NCI-H774 (cell line): ENCODE measurements around the gene ADAMTSL1.
"Not testable (repeated sequence)": the region's sequence is repeated elsewhere in the genome, so short reads cannot be mapped to it uniquely, and the experiment has no call there.

Experiments used
- DNase-seq: peaks from one replicate; lab custom pipeline; 2025; lab: John Stamatoyannopoulos, UW

Gene ADAMTSL1

DNA sequence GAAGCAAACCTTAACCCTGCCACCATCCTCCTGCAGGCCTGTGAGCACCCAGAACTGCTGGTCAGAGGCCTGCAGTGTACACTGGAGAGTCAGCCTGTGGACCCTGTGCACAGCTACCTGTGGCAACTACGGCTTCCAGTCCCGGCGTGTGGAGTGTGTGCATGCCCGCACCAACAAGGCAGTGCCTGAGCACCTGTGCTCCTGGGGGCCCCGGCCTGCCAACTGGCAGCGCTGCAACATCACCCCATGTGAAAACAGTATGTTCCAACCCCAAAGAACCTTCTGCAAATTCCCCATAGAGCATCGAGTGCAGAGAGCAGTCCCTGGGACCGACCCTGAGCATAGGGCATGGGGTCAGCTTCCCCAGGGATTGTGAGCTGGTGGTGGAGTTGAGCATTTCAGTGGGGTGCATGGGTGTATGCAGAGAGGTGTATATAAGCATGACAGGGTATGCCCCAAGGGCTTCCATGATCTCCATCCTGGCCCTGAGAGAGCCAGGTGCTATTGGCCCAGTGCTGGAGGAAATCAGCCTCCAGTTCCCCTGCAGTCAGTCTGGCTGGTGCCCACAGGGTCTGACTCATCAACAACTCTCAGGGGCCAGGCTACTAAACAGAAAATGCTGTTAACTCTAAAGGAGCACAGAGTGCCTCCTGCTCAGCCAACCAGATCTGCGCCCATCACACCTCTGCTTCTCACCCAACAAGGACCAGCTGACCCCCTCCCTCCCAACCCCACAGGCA lies 432.9 kb downstream of the ADAMTSL1 start:
- no peak for DNase-seq

- DNase-seq: no peak
Observed at GRCh38 chr9:18907927-18908625, 434.1 kb downstream of the ADAMTSL1 start.

GRCh38 chr9:18909140-18910018 lies 435.4 kb downstream of the ADAMTSL1 start:
- DNase-seq: no peak

- no peak for DNase-seq
Observed at GRCh38 chr9:18910435-18910834, 436.5 kb downstream of the ADAMTSL1 start.

DNA sequence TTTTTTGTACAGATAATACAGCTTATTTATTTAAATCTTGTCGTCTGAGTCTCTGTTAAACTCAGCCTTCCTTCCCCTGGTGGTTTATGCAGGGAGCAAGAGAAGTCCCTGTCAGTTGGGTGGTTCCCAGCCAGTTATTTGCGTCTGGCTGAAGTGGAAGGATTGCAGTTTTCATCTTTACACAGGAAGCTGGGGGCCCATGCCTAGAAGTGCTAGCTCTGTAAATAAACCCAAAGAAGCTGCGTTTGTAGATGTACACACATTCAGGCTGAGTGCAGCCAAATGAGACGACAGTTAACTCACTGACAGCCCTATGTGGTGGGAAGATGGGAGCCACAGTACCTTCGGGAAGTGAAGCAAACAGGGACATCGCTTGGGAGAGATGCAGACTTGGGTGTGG lies 437.0 kb downstream of the ADAMTSL1 start:
- DNase-seq: peak; percentile 45

- DNase-seq: no peak
Observed at GRCh38 chr9:18911714-18912342, 437.9 kb downstream of the ADAMTSL1 start.

- no peak for DNase-seq
Observed at GRCh38 chr9:18920141-18921084, 446.5 kb downstream of the ADAMTSL1 start.

DNA sequence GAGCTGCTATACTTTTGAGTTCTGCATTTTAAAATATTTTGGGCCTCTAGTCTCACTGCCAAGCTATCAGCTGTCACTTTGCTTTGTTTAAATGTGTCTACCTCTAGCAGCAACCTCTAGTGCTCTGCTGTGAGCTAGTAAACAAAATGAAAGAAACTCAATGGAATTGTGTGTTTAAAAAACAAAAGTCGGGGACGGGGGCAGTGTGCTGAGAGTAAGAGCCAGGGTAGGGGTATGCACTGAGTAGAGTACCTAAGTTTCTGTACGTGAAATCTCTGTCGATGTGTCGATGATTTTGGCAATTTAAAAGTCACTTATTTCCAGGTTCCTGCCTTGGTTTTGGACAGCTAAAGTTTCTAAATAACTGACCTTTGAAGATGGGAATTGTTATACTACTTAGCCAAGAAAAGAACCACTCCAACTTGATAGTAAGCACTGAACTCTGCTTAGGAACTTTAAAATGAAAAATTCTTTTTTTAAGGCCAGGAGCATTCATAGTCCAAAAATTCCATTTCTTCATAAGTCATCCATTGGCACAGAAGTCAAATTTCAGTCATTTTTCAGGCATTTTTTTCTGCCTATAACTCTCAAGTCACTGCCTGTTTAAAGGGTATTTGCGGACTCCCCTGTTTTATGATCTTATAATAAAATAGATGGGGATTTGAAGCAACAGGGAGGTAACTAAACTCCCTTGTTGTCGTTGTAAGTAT lies 447.6 kb downstream of the ADAMTSL1 start:
- no peak for DNase-seq

GRCh38 chr9:18922161-18922885 lies 448.4 kb downstream of the ADAMTSL1 start:
- no peak for DNase-seq

GRCh38 chr9:18923167-18923566 lies 449.2 kb downstream of the ADAMTSL1 start:
- DNase-seq: no peak

GRCh38 chr9:18923671-18924430 lies 449.9 kb downstream of the ADAMTSL1 start:
- DNase-seq: no peak

DNA sequence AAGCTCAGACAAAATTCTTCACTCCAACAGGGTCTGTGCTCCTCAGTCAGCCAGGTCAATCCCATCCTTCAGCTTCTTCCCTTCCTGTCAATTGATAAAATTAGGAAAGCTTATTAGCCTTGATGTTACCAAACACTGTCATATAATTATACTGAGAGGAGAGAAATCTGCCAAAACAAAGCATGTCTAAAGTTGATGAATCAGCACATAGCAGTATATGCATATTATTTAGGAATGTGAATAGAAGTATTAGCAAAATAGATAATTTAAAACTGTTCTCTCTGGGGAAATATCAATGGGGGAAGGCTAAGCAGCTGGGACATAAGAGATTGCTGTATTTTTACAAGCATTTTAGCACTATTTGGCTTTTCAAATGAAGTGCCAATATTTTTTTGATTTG lies 451.9 kb downstream of the ADAMTSL1 start:
- DNase-seq: no peak

DNA sequence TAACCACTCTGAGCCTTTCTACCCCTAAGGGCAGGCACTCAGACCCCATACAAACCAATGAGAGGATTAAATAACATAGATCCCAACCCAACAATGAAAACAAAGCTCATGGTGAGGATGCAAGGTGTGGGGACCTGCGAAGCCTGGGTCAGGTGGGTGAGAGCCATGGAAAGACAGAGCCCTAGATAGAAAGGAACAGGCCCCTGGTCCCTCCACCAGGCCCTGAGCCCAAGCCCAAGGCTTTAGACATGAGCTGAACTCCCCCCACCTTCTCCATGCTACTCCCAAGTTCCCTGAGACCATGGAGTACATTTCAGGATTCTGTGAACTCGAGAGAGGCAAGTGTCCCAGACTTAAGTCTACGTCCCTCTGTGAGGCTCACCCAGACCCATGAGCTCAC lies 452.6 kb downstream of the ADAMTSL1 start:
- DNase-seq: no peak

- DNase-seq: no peak
Observed at GRCh38 chr9:18928711-18929110, 454.8 kb downstream of the ADAMTSL1 start.

DNA sequence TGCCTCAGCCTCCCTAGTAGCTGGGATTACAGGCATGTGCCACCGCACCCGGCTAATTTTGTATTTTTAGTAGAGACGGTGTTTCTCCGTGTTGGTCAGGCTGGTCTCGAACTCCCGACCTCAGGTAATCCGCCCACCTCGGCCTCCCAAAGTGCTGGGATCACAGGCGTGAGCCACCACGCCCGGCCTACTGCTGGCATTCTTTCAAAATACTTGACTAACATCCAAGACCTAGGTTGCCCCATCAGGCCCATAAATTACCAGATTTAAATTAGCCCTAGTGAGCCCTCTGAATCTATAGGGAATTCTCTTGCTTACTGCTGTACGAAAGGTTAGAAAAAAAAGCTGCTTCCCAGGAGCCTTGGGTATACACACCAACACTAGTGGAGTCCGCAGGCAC lies 456.7 kb downstream of the ADAMTSL1 start:
- DNase-seq: not testable (repeated sequence)

- no peak for DNase-seq
Observed at GRCh38 chr9:18935541-18935940, 461.6 kb downstream of the ADAMTSL1 start.

DNA sequence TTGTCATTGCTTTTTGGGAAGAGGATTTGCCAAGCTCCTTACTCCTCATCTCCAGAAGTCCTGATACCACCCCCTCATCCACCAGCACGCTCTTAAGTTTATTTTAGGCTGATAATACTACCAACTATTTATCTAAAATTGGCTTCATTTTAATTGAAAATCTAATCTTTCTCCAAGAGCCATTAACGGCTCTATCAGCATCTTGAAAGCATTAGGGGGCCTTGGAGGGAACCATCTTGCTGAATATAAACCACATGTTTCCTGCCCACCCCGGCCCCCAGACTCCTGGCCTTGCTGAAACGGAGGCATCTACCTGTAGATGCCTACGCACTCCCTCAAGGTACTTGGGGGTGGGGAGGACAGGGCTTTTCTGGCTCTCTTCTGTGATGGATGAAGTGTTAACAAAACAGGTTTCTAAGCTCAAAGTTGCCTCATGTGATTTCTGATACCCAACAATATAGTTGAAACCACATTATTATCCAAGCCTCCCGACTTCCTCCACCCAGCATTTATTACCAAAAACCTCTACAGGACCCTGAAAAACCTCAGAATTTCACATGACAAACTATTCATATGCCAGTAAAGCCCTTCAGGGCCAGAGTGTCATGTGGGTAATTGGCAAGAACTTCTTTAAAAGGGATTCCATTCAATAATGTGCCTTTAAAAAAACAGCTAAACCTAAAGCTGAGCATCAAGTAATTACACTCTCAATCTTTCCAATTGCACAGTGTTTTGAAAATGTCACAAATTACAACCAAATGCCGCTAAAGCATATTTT lies 462.3 kb downstream of the ADAMTSL1 start:
- DNase-seq: no peak

GRCh38 chr9:18939943-18940342 lies 466.0 kb downstream of the ADAMTSL1 start:
- DNase-seq: no peak
